Liver (tissue), 9 donors: ENCODE results near the gene TRIP6. TPM values are rescaled to one million over a fixed set of nuclear protein-coding genes. Genes with fewer than 3 reads are reported as not detected.
A peak's percentile ranks its signal among the peaks of the same experiment; 100 is the strongest.

Source experiments
- DNase-seq: peaks from one replicate; pipeline ENCODE4 v3.0.0-alpha.2; 2017; ENCODE audit warnings: low spot score
- H3K27ac ChIP-seq, 2 donors: one replicate each; pipeline ENCODE4 v1.7.0; 2013; ENCODE audit warnings: inconsistent platforms in 2 of 2, low read length in 2 of 2, control low read depth in 1 of 2, low read depth in 1 of 2, mild to moderate bottlenecking in 1 of 2
- H3K27me3 ChIP-seq, 4 donors: one replicate each; pipeline versions ENCODE4 v1.6.1 to v1.7.0; 2013; ENCODE audit warnings: low read length in 3 of 4, inconsistent platforms in 1 of 4, mild to moderate bottlenecking in 1 of 4, moderate library complexity in 1 of 4; ENCODE audit not compliant: control insufficient read depth in 4 of 4, insufficient read depth in 4 of 4
- H3K36me3 ChIP-seq, 4 donors: one replicate each; pipeline versions ENCODE4 v1.6.1 to v1.7.0; 2013; ENCODE audit warnings: low read length in 3 of 4, mild to moderate bottlenecking in 3 of 4, low read depth in 1 of 4, moderate library complexity in 1 of 4; ENCODE audit not compliant: control insufficient read depth in 4 of 4, insufficient read depth in 3 of 4
- H3K4me1 ChIP-seq, 4 donors: one replicate each; pipeline versions ENCODE4 v1.6.1 to v1.7.0; 2013; ENCODE audit warnings: low read length in 3 of 4, mild to moderate bottlenecking in 3 of 4, moderate library complexity in 1 of 4; ENCODE audit not compliant: control insufficient read depth in 4 of 4, insufficient read depth in 4 of 4
- H3K4me3 ChIP-seq, 3 donors: one replicate each; pipeline versions ENCODE4 v1.6.1 to v1.7.0; 2013; ENCODE audit warnings: low read length in 3 of 3, control low read depth in 1 of 3, low read depth in 1 of 3, mild to moderate bottlenecking in 1 of 3
- H3K9ac ChIP-seq, 2 donors: one replicate each; pipeline ENCODE4 v1.7.0; 2013; ENCODE audit warnings: low read length in 2 of 2, mild to moderate bottlenecking in 2 of 2, moderate library complexity in 2 of 2, control low read depth in 1 of 2, low read depth in 1 of 2
- H3K9me3 ChIP-seq, 4 donors: one replicate each; pipeline versions ENCODE4 v1.6.1 to v1.7.0; 2013; ENCODE audit warnings: low read length in 3 of 4; ENCODE audit not compliant: control insufficient read depth in 4 of 4
- CTCF ChIP-seq: fragments of 150-350 bp; IDR thresholded peaks from 2 replicates; pipeline ENCODE4 v1.5.1; 2017; ENCODE audit warnings: improper control_type of control experiment, low read depth, low read length; ENCODE audit not compliant: missing input control
- HNF4A ChIP-seq, 2 donors: conservative IDR thresholded peaks; 2 replicates each; pipeline ENCODE4 v1.6.1; 2016; ENCODE audit warnings: antibody characterized with exemption in 2 of 2, mild to moderate bottlenecking in 2 of 2
- HNF4G ChIP-seq: IDR thresholded peaks from 2 replicates; pipeline ENCODE4 v1.6.1; 2016; ENCODE audit warnings: antibody characterized with exemption
- MAX ChIP-seq: IDR thresholded peaks from 2 replicates; pipeline ENCODE4 v1.6.1; 2016; ENCODE audit warnings: antibody characterized with exemption
- NR2F2 ChIP-seq: IDR thresholded peaks from 2 replicates; pipeline ENCODE4 v1.6.1; 2016; ENCODE audit warnings: antibody characterized with exemption
- RAD21 ChIP-seq, 2 donors: IDR thresholded peaks; 2 replicates each; pipeline ENCODE4 v1.6.1; 2016; ENCODE audit warnings: antibody characterized with exemption in 2 of 2, mild to moderate bottlenecking in 2 of 2
- REST ChIP-seq: IDR thresholded peaks from 2 replicates; pipeline ENCODE4 v1.6.1; 2016; ENCODE audit warnings: antibody characterized with exemption, mild to moderate bottlenecking
- RXRA ChIP-seq, 2 donors: IDR thresholded peaks; 2 replicates each; pipeline ENCODE4 v1.6.1; 2017 to 2018; ENCODE audit warnings: antibody characterized with exemption in 2 of 2, mild to moderate bottlenecking in 1 of 2
- SP1 ChIP-seq: IDR thresholded peaks from 2 replicates; pipeline ENCODE4 v1.6.1; 2018; ENCODE audit warnings: antibody characterized with exemption, mild to moderate bottlenecking
- TAF1 ChIP-seq: conservative IDR thresholded peaks from 2 replicates; pipeline ENCODE4 v1.6.1; 2016; ENCODE audit warnings: antibody characterized with exemption, mild to moderate bottlenecking
- YY1 ChIP-seq: IDR thresholded peaks from 2 replicates; pipeline ENCODE4 v1.6.1; 2016; ENCODE audit warnings: antibody characterized with exemption, mild to moderate bottlenecking
- WGBS: extraction: QIAGEN DNeasy Blood & Tissue Kit; methylation state at CpG from one replicate; pipeline ENCODE4 v1.1.7; 2013; 5-methylcytosine and 5-hydroxymethylcytosine counted together
- polyA plus RNA-seq, 2 donors: library from polyadenylated mRNA; stranded (reverse) in 1 of 2; unstranded in 1 of 2; fragments of 200-250 nt in 1 of 2; fragments of >200 nt in 1 of 2; fragmentation: Nextera tagmentation in 1 of 2; extraction: Ambion mirVana in 1 of 2; gene quantifications; one replicate each; pipeline versions ENCODE4 v1.2.1 to v1.2.3, GENCODE V29; 2013 to 2015
- total RNA-seq, 2 donors: library from RNA; depleted of rRNA; stranded (reverse); fragments of >200 nt; gene quantifications; one replicate each; pipeline ENCODE4 v1.2.3, GENCODE V29; 2014
- donor health status: healthy.
- donor health status: healthy.
- donor health status: healthy.
- donor health status: healthy.
- donor health status: healthy.

Gene TRIP6
- total and polyA plus RNA-seq, 4 donors = 14.6 to 30.7 (median 18.1) TPM

- TF ChIP-seq CTCF = no peak
- no peak for TF ChIP-seq HNF4A (conservative IDR thresholded peaks at IDR 0.05)
- TF ChIP-seq HNF4G = no peak
- Histone ChIP-seq H3K4me1 (peaks cover 3 to 7% (median 6%) of the 10 kb centered on the region in 4 donors), H3K27ac (no peak overlapping the region), H3K9ac (no peak overlapping the region), H3K9me3 (no peaks in the 10 kb centered on the region), H3K27me3 (no peaks in the 10 kb centered on the region), H3K4me3 (no peak overlapping the region), H3K36me3 (no peaks in the 10 kb centered on the region)
- no peak for DNase-seq
- whole genome bisulfite sequencing = 97% methylated on average over 4 of the region's 4 CpGs
These were observed 19.8 kb upstream of the TRIP6 start for GRCh38 chr7:100847360-100847759.

- peak within 1 kb of the TSS in 1 of 2 donors; percentile 28 for H3K9ac ChIP-seq
- H3K4me3 ChIP-seq = peak within 1 kb of the TSS; percentile 4 to 67 (median 63)
- H3K27me3 ChIP-seq = no peaks in the 10 kb centered on the region
- H3K4me1 ChIP-seq = peaks cover 7 to 17% (median 11%) of the 10 kb centered on the region in 4 donors
- TF ChIP-seq NR2F2 (no peak), YY1 (peak; percentile 43), SP1 (peak; percentile 35), RXRA (IDR thresholded peaks at IDR 0.05) (peak; percentile 6 to 22), MAX (peak; percentile 95), REST (peak; percentile 25), TAF1 (no peak), CTCF (peak; percentile 92), RAD21 (IDR thresholded peaks at IDR 0.05) (peak; percentile 95 to 97)
- WGBS = under 1% methylated on average over 71 of the region's 71 CpGs
- peak; percentile 87 for DNase-seq
- peaks cover 0 to 2% (median 0%) of the 10 kb centered on the region in 4 donors for H3K36me3 ChIP-seq
- no peaks in the 10 kb centered on the region for H3K9me3 ChIP-seq
- peak within 1 kb of the TSS; percentile 42 to 48 for H3K27ac ChIP-seq
These were observed 14.9 kb upstream of the TRIP6 start, which contains the start of gene SLC12A9 for GRCh38 chr7:100852048-100852872. TSS of gene SLC12A9 (plus strand) at chr7:100852713. CDS start at chr7:100854198, 1,485 bp downstream.
